SIG-M5 treated with dmso at 0.1 percent for 504 hours (cell line): ENCODE results near the gene EML4.
"Not testable (repeated sequence)": the region's sequence is repeated elsewhere in the genome, so short reads cannot be mapped to it uniquely, and the experiment has no call there.

ENCODE experiments used
- DNase-seq: peaks from one replicate; lab custom pipeline; 2025; ENCODE audit not compliant: unreplicated experiment; lab: John Stamatoyannopoulos, UW

The EML4 gene

DNA sequence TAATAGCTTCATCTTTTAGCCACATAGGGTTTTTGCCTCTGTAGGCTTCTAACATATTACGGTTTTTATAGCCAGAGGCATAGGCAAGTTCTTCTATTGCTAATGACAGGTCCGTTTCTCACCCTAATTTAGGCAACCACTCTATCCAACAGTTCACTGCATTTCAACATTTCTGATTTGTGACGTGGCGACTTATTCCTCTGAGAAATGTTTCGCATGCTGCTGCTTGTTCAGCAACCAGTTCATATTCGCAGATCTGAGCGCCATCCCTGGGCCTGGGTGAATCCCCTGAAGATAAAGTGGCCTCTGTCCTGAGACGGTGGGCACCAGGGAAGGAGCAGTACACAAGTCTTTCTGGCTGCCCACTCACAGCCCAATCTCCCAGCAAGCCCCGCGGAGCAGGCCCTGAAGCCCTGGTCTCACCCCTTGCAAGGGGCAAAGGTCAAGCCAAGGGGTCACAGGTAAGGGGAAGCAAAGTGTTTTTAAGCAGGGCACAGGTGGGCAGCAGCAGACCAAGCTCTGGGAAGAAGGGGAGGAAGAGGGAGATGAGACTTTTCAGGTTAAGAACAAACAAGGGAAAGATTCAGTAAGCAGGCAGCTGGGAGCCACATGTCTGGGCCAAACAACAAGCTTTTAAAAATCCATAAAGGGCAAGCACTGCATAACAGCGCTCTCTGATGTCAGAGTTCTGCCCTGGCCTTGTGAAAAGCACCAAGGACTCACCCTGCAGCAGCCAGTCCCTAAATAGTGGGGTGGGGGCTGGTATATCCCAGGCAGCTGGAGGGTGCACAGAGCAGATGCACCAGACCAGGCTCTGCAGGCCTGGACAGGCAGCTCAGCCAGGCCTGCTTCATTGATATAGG is 202.7 kb downstream of the EML4 start:
- DNase-seq: no peak

DNA sequence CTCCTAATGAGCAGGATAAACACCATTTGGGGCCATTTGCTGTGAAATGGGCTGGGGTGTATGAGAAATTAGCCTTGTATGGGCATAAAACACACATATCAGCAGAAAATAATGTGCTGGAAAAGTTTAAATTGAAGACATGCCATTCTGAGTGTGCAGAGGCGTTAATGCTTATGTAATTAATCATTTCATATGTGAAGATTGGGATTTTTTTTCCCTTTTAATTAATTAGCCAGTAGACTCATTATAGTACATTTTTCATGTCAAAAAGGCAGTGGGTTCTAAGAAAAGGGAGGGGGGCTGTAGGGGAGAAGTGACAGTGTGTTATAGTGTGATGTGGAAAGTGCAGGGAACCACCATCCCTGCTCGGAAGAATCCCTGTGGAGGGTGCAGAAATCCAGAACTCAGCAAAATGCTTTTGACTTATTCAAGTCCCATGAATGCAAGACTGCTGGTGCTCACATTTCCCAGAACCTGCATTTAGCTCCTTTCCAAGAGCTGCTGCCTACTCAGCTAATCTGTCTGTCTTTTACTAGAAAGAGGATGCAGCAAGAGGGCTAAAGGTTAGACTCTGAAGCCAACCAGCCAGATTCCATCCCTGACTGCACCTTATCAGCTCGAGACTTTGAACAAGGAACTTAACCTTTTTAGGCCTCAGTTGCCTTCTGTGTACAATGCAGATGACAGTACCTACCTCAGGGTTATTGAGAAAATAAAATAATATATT is 203.5 kb downstream of the EML4 start:
- DNase-seq: no peak

DNA sequence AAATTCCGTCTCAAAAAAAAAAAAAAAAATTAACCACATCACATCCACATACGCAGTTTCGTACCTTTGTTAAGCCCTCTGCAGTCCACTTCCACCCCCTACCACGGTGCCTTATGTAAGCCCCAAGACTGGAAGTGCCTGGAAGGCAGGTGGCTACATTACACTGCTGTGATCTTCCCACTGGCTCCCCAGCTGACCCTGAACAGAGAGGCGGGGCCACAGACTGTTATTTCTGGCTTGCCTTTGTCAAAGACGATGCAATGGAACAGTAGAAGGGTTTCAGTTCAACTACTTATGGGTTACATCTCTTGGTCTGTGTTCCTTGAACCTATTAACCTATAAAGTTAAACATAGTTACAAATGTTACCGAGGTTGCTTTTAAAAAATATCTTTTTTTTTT is 207.6 kb downstream of the EML4 start:
- no peak for DNase-seq

DNA sequence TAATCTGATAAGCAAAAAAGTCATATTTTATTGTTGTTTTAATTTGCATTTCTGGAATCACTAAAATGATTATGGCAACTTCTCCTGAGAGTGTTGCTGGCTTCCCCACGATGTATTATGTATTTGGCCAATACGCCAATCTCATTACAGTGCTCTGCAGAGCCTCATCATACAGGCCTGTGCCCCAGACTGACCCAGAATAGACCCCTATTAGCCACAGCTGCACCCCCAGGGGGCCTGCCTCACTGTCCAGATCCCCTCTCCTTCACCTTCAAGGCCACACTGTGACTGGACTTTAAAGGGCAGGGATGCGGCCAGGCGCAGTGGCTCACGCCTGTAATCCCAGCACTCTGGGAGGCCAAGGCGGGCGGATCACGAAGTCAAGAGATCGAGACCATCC is 209.3 kb downstream of the EML4 start:
- DNase-seq: no peak

DNA sequence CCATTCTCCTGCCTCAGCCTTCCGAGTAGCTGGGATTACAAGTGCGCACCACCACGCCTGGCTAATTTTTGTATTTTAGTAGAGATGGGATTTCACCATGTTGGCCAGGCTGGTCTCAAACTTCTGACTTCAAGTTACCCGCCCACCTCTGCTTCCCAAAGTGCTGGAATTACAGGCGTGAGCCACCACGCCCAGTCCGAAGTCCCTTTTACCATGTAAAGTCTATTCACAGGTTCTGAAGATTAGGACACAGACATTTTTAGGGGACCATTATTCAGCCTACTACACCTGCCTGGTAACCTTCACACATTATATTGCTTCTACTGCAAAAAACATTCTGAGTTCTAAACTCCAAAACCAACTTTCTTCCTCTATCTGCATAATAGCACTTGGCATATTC is 210.9 kb downstream of the EML4 start:
- not testable (repeated sequence) for DNase-seq

DNA sequence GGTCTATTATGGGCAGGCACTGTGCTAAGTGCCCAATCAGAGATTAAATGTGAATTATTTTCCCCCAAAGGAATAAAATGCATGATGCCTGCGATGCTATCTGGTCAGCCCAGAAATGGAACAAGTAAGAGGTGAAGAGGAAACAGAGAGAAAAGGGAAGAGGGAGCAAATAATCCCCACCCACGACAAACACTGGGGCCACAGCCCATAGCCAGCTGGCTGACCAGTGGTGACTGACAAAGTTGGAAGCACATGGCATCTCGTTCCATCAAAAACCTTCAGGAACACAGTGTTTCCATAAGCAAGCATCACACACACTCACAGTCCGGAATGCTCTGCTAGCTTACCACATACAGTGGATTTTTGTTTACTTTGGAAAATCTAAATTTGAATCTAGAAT is 213.0 kb downstream of the EML4 start:
- DNase-seq: no peak
